Measurements from ENCODE around the gene IPPK. TPM values are rescaled to one million over a fixed set of nuclear protein-coding genes. Genes with fewer than 3 reads are reported as not detected.

IPPK gene
- total and polyA plus RNA-seq, 2 of the 8 experiments (the other 6 are each of a cell fraction or from before 2014, with no cell fraction given) = 10.5 to 13.6 TPM

DNA sequence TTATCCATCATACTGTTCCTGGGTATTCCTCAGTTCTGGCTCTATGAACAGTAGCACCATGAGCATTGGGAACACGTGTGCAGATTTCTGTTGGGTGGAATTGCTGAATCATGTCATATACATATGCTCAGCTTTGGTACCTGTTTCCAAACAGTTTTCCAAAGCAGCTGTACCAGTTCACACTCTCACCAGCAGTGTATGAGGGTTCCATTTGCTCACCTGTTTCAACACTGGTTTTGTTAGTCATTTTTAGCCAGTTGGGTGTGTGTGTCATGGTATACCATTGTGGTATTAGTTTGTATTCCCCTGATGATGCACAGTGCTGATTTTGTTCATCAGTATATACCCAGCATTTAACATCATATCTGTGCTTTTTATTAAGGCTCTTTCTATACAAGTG is 77.4 kb downstream of the IPPK start:
- Histone ChIP-seq H3K9me3 (ENCODE audit: insufficient read depth in 2 of 2, low read depth in 1 of 2, low read length in 1 of 2) (no peaks in the 10 kb centered on the region), H3K27ac (ENCODE audit: low read depth, low read length) (no peak overlapping the region), H3K18ac (ENCODE audit: extremely low read depth, low read length) (no peak overlapping the region), H2BK120ac (replicated peaks; ENCODE audit: low read depth, low read length) (no peak overlapping the region), H2AFZ (ENCODE audit: low read length) (no peak overlapping the region), H3K23me2 (ENCODE audit: low read depth, low read length) (no peaks in the 10 kb centered on the region), H2BK12ac (ENCODE audit: low read depth, low read length) (no peak overlapping the region), H3K14ac (ENCODE audit: insufficient read length) (no peak overlapping the region), H2BK15ac (ENCODE audit: low read length) (no peak overlapping the region), H3K4ac (replicated peaks; ENCODE audit: insufficient read length, low read depth, low read length) (no peak overlapping the region), H3K4me2 (ENCODE audit: insufficient read depth in 1 of 2, low read depth in 2 of 2, low read length in 2 of 2) (no peak overlapping the region), H3K4me3 (ENCODE audit: extremely low read depth in 1 of 4, insufficient read depth in 2 of 4, low read depth in 3 of 4, low read length in 4 of 4) (no peak overlapping the region), H3K4me1 (replicated peaks in 1 of 4; ENCODE audit: control insufficient read depth in 3 of 4, insufficient read depth in 4 of 4, low read length in 3 of 4) (no peaks in the 10 kb centered on the region), H3K56ac (replicated peaks; ENCODE audit: insufficient read length, low read depth, low read length) (no peak overlapping the region), H4K8ac (ENCODE audit: extremely low read depth, insufficient read depth, low read length) (no peak overlapping the region), H4K20me1 (replicated peaks in 1 of 2; ENCODE audit: control insufficient read depth in 1 of 2, insufficient read depth in 2 of 2, low read length in 2 of 2) (no peaks in the 10 kb centered on the region), H2BK5ac (ENCODE audit: low read depth, low read length) (no peak overlapping the region), H3K9ac (replicated peaks in 1 of 4; ENCODE audit: extremely low read depth in 1 of 4, low read depth in 3 of 4, low read length in 3 of 4) (no peak overlapping the region), H2AK5ac (ENCODE audit: low read depth, low read length) (no peak overlapping the region), H3K36me3 (ENCODE audit: control insufficient read depth in 2 of 4, insufficient read depth in 4 of 4, low read length in 3 of 4) (no peaks in the 10 kb centered on the region), H2BK20ac (ENCODE audit: low read length) (no peak overlapping the region), H3K79me1 (ENCODE audit: low read depth, low read length) (no peaks in the 10 kb centered on the region), H4K91ac (replicated peaks; ENCODE audit: insufficient read length, low read length) (no peak overlapping the region), H3K79me2 (ENCODE audit: control insufficient read depth in 1 of 2, insufficient read depth in 2 of 2, low read length in 2 of 2) (no peaks in the 10 kb centered on the region), H4K5ac (ENCODE audit: insufficient read length, low read depth, low read length) (no peak overlapping the region), H3K27me3 (replicated peaks in 1 of 4; ENCODE audit: control insufficient read depth in 3 of 4, extremely low read depth in 1 of 4, insufficient read depth in 3 of 4, low read length in 3 of 4) (no peaks in the 10 kb centered on the region), H3K23ac (ENCODE audit: insufficient read length) (no peak overlapping the region)
- no peak for DNase-seq (ENCODE audit: low read depth in 1 of 2, low spot score in 2 of 2)
- ChIA-PET CTCF (ENCODE audit: partially characterized antibody) (interaction anchor here (1.3 kb wide), 1 partner anchor 85 kb away, joined by 3 read pairs; no protein-coding TSS in a partner anchor), POLR2A (ENCODE audit: partially characterized antibody) (no interaction called here)
- WGBS, 2 experiments (ENCODE audit: extremely low coverage in 1 of 2, insufficient coverage in 1 of 2, insufficient read length in 1 of 2, insufficient replicate concordance in 2 of 2, low coverage in 1 of 2, low lambda C conversion rate in 2 of 2, missing lambda C conversion rate in 1 of 2) = 100% methylated on average over 1 of the region's 1 CpG; no CpG with 5 or more reads in 1 of the 2 experiments
- TF ChIP-seq RAD21 (IDR thresholded peaks at IDR 0.05 in 1 of 2, conservative IDR thresholded peaks at IDR 0.05 in 1 of 2; ENCODE audit: low read depth in 2 of 2, low read length in 2 of 2) (no peak), GABPA (IDR thresholded peaks at IDR 0.05; ENCODE audit: borderline replicate concordance, insufficient read depth, low read length) (no peak), RNF2 (IDR thresholded peaks at IDR 0.05; ENCODE audit: borderline replicate concordance, low read depth, low read length, missing control alignments, poor library complexity, severe bottlenecking) (no peak), SIRT6 (IDR thresholded peaks at IDR 0.05; ENCODE audit: low read length) (no peak), NRF1 (IDR thresholded peaks at IDR 0.05; ENCODE audit: low read depth, low read length) (no peak)
- no peak for FAIRE-seq

All from H1 (cell line).